Mesothelial cell of epicardium (in vitro differentiated cells): Measurements from ENCODE around the gene GRAPL. TPM values are rescaled to one million over a fixed set of nuclear protein-coding genes. Genes with fewer than 3 reads are reported as not detected.
"Not testable (repeated sequence)": the region's sequence is repeated elsewhere in the genome, so short reads cannot be mapped to it uniquely, and the experiment has no call there.

Experiments used
- DNase-seq, 2 experiments: peaks; one replicate each; pipeline ENCODE4 v3.0.0; 2021; ENCODE audit warnings: low spot score in 2 of 2; ENCODE audit not compliant: unreplicated experiment in 2 of 2
- H3K27ac Mint-ChIP-seq: 2 replicates; pipeline ENCODE4 v1.8.0; 2021; ENCODE audit warnings: mixed read lengths
- H3K27me3 Mint-ChIP-seq: 2 replicates; pipeline ENCODE4 v1.8.0; 2021; ENCODE audit warnings: low read depth, mixed read lengths
- H3K36me3 Mint-ChIP-seq: 2 replicates; pipeline ENCODE4 v1.8.0; 2021; ENCODE audit warnings: mixed read lengths
- H3K4me1 Mint-ChIP-seq: 2 replicates; pipeline ENCODE4 v1.8.0; 2021; ENCODE audit warnings: mixed read lengths
- H3K4me3 Mint-ChIP-seq: 2 replicates; pipeline ENCODE4 v1.8.0; 2021; ENCODE audit warnings: mild to moderate bottlenecking, moderate library complexity, mixed read lengths
- H3K9me3 Mint-ChIP-seq: 2 replicates; pipeline ENCODE4 v1.8.0; 2021; ENCODE audit warnings: mixed read lengths
- total RNA-seq: library from RNA; stranded (reverse); gene quantifications from 3 replicates; pipeline ENCODE4 v1.2.1, GENCODE V29; 2021

The GRAPL gene
- total RNA-seq, 1 donor from 2014 or later: 2.1 TPM

GRCh38 chr17:19189781-19190405 lies 62.5 kb downstream of the GRAPL start:
- H3K27ac Mint-ChIP-seq, H3K36me3 Mint-ChIP-seq, DNase-seq, H3K27me3 Mint-ChIP-seq, H3K4me1 Mint-ChIP-seq, H3K9me3 Mint-ChIP-seq, H3K4me3 Mint-ChIP-seq: not testable (repeated sequence)

- not testable (repeated sequence) for H3K4me3 Mint-ChIP-seq, H3K27ac Mint-ChIP-seq, H3K9me3 Mint-ChIP-seq, H3K4me1 Mint-ChIP-seq, H3K27me3 Mint-ChIP-seq, H3K36me3 Mint-ChIP-seq
- peak in 1 of 2 experiments; percentile 38 for DNase-seq
These were observed 69.2 kb downstream of the GRAPL start for GRCh38 chr17:19196382-19197204.

GRCh38 chr17:19202448-19202847 lies 75.1 kb downstream of the GRAPL start:
- H3K36me3 Mint-ChIP-seq, H3K9me3 Mint-ChIP-seq, H3K27ac Mint-ChIP-seq, H3K4me1 Mint-ChIP-seq, H3K27me3 Mint-ChIP-seq, DNase-seq, H3K4me3 Mint-ChIP-seq: not testable (repeated sequence)

GRCh38 chr17:19203429-19203828 lies 76.0 kb downstream of the GRAPL start:
- not testable (repeated sequence) for H3K27me3 Mint-ChIP-seq, H3K36me3 Mint-ChIP-seq, DNase-seq, H3K4me3 Mint-ChIP-seq, H3K9me3 Mint-ChIP-seq, H3K4me1 Mint-ChIP-seq, H3K27ac Mint-ChIP-seq

Other genes with a start within 250 kb of the GRAPL start
- 0.14 to 0.25 TPM (median 0.24 TPM) in 3 replicates for gene SLC5A10, start 175.4 kb upstream of the GRAPL start, total RNA-seq
- gene FAM83G, start 122.8 kb upstream of the GRAPL start, total RNA-seq: 14.5 to 15.0 TPM (median 15.0 TPM) in 3 replicates
- 1.4 to 1.8 TPM (median 1.6 TPM) in 3 replicates for gene GRAP, start 80.6 kb upstream of the GRAPL start, total RNA-seq
- 68.3 to 76.7 TPM (median 70.2 TPM) in 3 replicates for gene EPN2, start 109.8 kb downstream of the GRAPL start, total RNA-seq
- 20.9 to 26.2 TPM (median 22.2 TPM) in 3 replicates for gene B9D1, start 235.1 kb downstream of the GRAPL start, total RNA-seq